Panc1 (cell line): ENCODE results near the gene ZNF443. TPM values are rescaled to one million over a fixed set of nuclear protein-coding genes. Genes with fewer than 3 reads are reported as not detected.
"Not testable (repeated sequence)": the region's sequence is repeated elsewhere in the genome, so short reads cannot be mapped to it uniquely, and the experiment has no call there.

ENCODE experiments used
- ATAC-seq: fragments of 200-7000 bp; cut with Tn5 transposase; 2 replicates; pipeline ENCODE4 v1.9.1; 2020; ENCODE audit warnings: mild to moderate bottlenecking, moderate library complexity
- BruUV-seq: library from RNA; stranded (reverse); fragments of 400-500 nt; replicated peaks from 2 replicates; lab custom pipeline; 2021; lab: Mats Ljungman, UMichigan
- CTCF ChIA-PET: fragments of 300-600 bp; sonication (Branson Sonifier 250); formaldehyde crosslinking; loops from one replicate; lab custom pipeline; 2022; ENCODE audit warnings: antibody characterized with exemption; lab: Charles Lee
- POLR2A ChIA-PET: fragments of 300-600 bp; sonication (Branson Sonifier 250); formaldehyde crosslinking; loops from one replicate; lab custom pipeline; 2022; ENCODE audit warnings: antibody characterized with exemption; lab: Charles Lee
- DNase-seq: peaks from one replicate; pipeline ENCODE4 v3.0.0-alpha.2; 2010; ENCODE audit warnings: low read depth, low spot score
- H3K27ac ChIP-seq: 2 replicates; pipeline ENCODE4 v1.5.1; 2011; ENCODE audit warnings: mild to moderate bottlenecking, low read length, inconsistent platforms
- H3K27me3 ChIP-seq: fragments of 200-500 bp; sonication (Bioruptor generic); 2 replicates; pipeline ENCODE4 v1.6.0; 2014; ENCODE audit warnings: low read length, inconsistent platforms; ENCODE audit not compliant: control insufficient read depth, insufficient read depth
- H3K36me3 ChIP-seq: fragments of 200-500 bp; sonication (Bioruptor generic); 2 replicates; pipeline ENCODE4 v1.5.1; 2014; ENCODE audit warnings: inconsistent platforms, mild to moderate bottlenecking, low read length, moderate library complexity; ENCODE audit not compliant: control insufficient read depth, insufficient read depth
- H3K4me1 ChIP-seq: 2 replicates; pipeline ENCODE4 v1.5.1; 2011; ENCODE audit warnings: inconsistent platforms, mild to moderate bottlenecking, low read length, moderate library complexity; ENCODE audit not compliant: control insufficient read depth, insufficient read depth
- H3K4me3 ChIP-seq, 2 experiments: 2 replicates each; pipeline ENCODE4 v1.5.1; 2011 to 2012; ENCODE audit warnings: low read depth in 2 of 2, low read length in 2 of 2, mild to moderate bottlenecking in 2 of 2, inconsistent platforms in 1 of 2, moderate library complexity in 1 of 2
- H3K9me3 ChIP-seq: fragments of 200-500 bp; sonication (Bioruptor generic); 2 replicates; pipeline ENCODE4 v1.5.1; 2014; ENCODE audit warnings: low read depth, mild to moderate bottlenecking, inconsistent platforms, low read length, moderate library complexity; ENCODE audit not compliant: control insufficient read depth, insufficient read depth
- CTCF ChIP-seq: fragments of 450-650 bp; IDR thresholded peaks from 2 replicates; pipeline ENCODE4 v1.5.1; 2017; ENCODE audit warnings: mild to moderate bottlenecking
- POLR2AphosphoS5 ChIP-seq: IDR thresholded peaks from 2 replicates; pipeline ENCODE4 v1.6.1; 2012; ENCODE audit warnings: mild to moderate bottlenecking, low read depth, low read length, moderate library complexity
- REST ChIP-seq, 2 experiments: IDR thresholded peaks; 2 replicates each; pipeline ENCODE4 v1.6.1; 2011 to 2012; ENCODE audit warnings: low read depth in 2 of 2, control low read depth in 1 of 2, low read length in 1 of 2, mild to moderate bottlenecking in 1 of 2, moderate library complexity in 1 of 2; ENCODE audit not compliant: insufficient read depth in 1 of 2
- SIN3A ChIP-seq: IDR thresholded peaks from 2 replicates; pipeline ENCODE4 v1.6.1; 2012; ENCODE audit warnings: low read depth, mild to moderate bottlenecking, low read length, moderate library complexity, borderline replicate concordance; ENCODE audit not compliant: insufficient read depth
- TCF7L2 ChIP-seq: IDR thresholded peaks from 2 replicates; pipeline ENCODE4 v1.6.1; 2011; ENCODE audit warnings: mild to moderate bottlenecking, low read depth, low read length, inconsistent platforms
- in situ Hi-C: cut with HindIII; loops from 2 replicates; pipeline ENCODE4 v1.10.0; 2016; ENCODE audit warnings: low sequenced_read_pairs, low pct_unique_long_range_greater_than_20kb
- intact Hi-C: fragments of 100-400 bp; cut with micrococcal nuclease; formaldehyde crosslinking; loops from one replicate; pipeline ENCODE4 v1.10.0; 2022; ENCODE audit not compliant: unreplicated experiment
- total RNA-seq: library from RNA; stranded (reverse); gene quantifications from one replicate; pipeline ENCODE4 v1.2.1, GENCODE V29; 2021; ENCODE audit not compliant: unreplicated experiment

Gene ZNF443
- total RNA-seq, 1 experiment from 2014 or later, result 6.0 TPM

GRCh38 chr19:12478234-12478941, 37.6 kb upstream of the ZNF443 start:
- H3K27me3 ChIP-seq, result no peaks in the 10 kb centered on the region
- H3K4me1 ChIP-seq, result peaks cover 8% of the 10 kb centered on the region; the same call in 1 of the 2 replicates
- H3K4me3 ChIP-seq, result no peak overlapping the region
- no peak overlapping the region for H3K27ac ChIP-seq
- peaks cover 20% of the 10 kb centered on the region; the same call in 1 of the 2 replicates for H3K9me3 ChIP-seq
- H3K36me3 ChIP-seq, result no peaks in the 10 kb centered on the region
- intact Hi-C loops, result no loop called here
- DNase-seq, result no peak
- BruUV-seq, result no TSS peak
- ChIA-PET CTCF (no interaction called here), POLR2A (no interaction called here)
- in situ Hi-C loops, result no loop called here
- TF ChIP-seq CTCF (no peak), POLR2AphosphoS5 (no peak), TCF7L2 (no peak), REST (IDR thresholded peaks at IDR 0.05; ENCODE audit: insufficient read depth in 1 of 2, low read depth in 2 of 2, low read length in 1 of 2) (no peak), SIN3A (no peak)
- ATAC-seq, result no peak

- POLR2A ChIA-PET, intact Hi-C loops, DNase-seq, H3K4me3 ChIP-seq, H3K27me3 ChIP-seq, BruUV-seq, in situ Hi-C loops, H3K27ac ChIP-seq, H3K4me1 ChIP-seq, H3K36me3 ChIP-seq, CTCF ChIA-PET, ATAC-seq: not testable (repeated sequence)
- peaks cover 52% of the 10 kb centered on the region; the same call in 1 of the 2 replicates for H3K9me3 ChIP-seq
These were observed 26.8 kb upstream of the ZNF443 start for GRCh38 chr19:12467651-12468050.

GRCh38 chr19:12465211-12465610, 24.4 kb upstream of the ZNF443 start:
- no peak for DNase-seq
- BruUV-seq, result no TSS peak
- ATAC-seq, result no peak
- no peaks in the 10 kb centered on the region for H3K4me1 ChIP-seq
- no peaks in the 10 kb centered on the region for H3K36me3 ChIP-seq
- POLR2A ChIA-PET, result no interaction called here
- CTCF ChIA-PET, result no interaction called here
- in situ Hi-C loops (no loop called here), intact Hi-C loops (no loop called here)
- no peak overlapping the region for H3K4me3 ChIP-seq
- H3K9me3 ChIP-seq, result peaks cover 54% of the 10 kb centered on the region; the same call in 1 of the 2 replicates
- H3K27me3 ChIP-seq, result no peaks in the 10 kb centered on the region
- H3K27ac ChIP-seq, result no peak overlapping the region
- no peak for TF ChIP-seq CTCF
- no peak for TF ChIP-seq SIN3A
- no peak for TF ChIP-seq REST (IDR thresholded peaks at IDR 0.05; ENCODE audit: insufficient read depth in 1 of 2, low read depth in 2 of 2, low read length in 1 of 2)
- no peak for TF ChIP-seq TCF7L2
- TF ChIP-seq POLR2AphosphoS5, result no peak
